GM21529 (cell line): ENCODE results near the gene RAD51B.
"Not testable (repeated sequence)": the region's sequence is repeated elsewhere in the genome, so short reads cannot be mapped to it uniquely, and the experiment has no call there.

Source experiments
- ATAC-seq: cut with Tn5 transposase; IDR thresholded peaks from one replicate; pipeline ENCODE4 v1.9.1; 2021; ENCODE audit not compliant: unreplicated experiment

The RAD51B gene

GRCh38 chr14:68109132-68109900 is 289.7 kb downstream of the RAD51B start:
- ATAC-seq, result no peak

GRCh38 chr14:68111097-68111852 is 291.7 kb downstream of the RAD51B start:
- no peak for ATAC-seq

DNA sequence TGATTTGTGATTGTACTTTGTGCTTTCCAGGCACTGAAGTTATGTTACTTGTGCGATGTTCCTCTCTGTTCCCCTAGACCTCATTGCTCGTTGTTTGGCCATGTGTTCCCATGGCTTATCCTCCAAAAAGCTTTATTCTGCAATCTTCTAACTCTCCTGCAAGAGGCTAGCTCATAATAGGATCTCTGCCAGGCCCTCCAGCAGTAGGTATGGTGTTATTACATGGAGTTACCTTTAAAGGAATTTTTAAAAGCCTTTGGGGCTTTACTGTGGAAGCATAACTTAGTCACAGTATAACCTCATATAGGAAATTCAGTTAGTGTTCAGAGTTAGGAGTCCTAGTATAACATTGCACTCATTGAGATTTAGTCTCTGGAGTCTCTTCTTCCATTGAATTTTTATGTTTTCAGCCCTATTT is 292.3 kb downstream of the RAD51B start:
- no peak for ATAC-seq

GRCh38 chr14:68112442-68112841 is 292.9 kb downstream of the RAD51B start:
- ATAC-seq, result no peak

GRCh38 chr14:68113343-68113930 is 293.9 kb downstream of the RAD51B start:
- ATAC-seq, result no peak

DNA sequence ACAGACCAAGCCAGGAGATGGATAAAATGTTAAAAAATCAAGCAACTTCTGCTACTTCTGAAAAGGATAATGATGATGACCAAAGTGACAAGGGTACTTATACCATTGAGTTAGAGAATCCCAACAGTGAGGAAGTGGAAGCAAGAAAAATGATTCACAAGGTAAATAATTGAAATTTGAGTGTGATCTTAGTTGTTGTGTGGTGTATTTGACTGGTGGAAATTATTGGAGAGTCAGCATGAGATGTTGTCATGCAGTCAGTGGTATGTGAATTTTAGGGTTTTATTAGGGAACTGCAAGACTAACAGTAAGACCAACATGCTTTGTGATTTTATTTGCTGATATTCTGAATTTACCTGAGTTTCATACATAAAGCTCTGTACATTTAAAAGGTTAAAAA is 296.4 kb downstream of the RAD51B start:
- not testable (repeated sequence) for ATAC-seq

- no peak for ATAC-seq
Measured at GRCh38 chr14:68122651-68123050, 303.1 kb downstream of the RAD51B start.

- ATAC-seq, result no peak
Measured at GRCh38 chr14:68124050-68124449, 304.5 kb downstream of the RAD51B start.

- no peak for ATAC-seq
Measured at GRCh38 chr14:68124979-68125731, 305.6 kb downstream of the RAD51B start.

GRCh38 chr14:68127166-68127565 is 307.6 kb downstream of the RAD51B start:
- no peak for ATAC-seq

- ATAC-seq, result no peak
Measured at GRCh38 chr14:68131907-68132306, 312.3 kb downstream of the RAD51B start.

GRCh38 chr14:68132563-68133121 is 313.1 kb downstream of the RAD51B start:
- ATAC-seq, result no peak

DNA sequence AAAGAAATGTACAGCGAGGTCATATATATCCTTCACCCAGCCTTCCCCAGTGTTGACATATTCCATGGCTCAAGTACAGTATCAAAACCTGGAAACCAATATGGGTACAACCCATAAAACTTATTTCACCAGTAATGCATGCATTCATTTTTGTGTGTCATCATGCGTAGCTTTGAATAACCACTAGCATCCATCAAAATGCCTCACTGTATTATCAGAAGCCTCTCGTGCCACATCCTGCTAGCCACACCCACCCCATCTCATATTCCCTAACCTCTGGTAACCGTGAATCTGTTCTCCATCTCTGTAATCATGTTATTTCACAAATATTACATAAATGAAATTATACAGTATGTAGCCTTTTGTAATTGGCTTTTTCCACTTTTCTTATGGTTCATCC is 314.3 kb downstream of the RAD51B start:
- ATAC-seq, result no peak

DNA sequence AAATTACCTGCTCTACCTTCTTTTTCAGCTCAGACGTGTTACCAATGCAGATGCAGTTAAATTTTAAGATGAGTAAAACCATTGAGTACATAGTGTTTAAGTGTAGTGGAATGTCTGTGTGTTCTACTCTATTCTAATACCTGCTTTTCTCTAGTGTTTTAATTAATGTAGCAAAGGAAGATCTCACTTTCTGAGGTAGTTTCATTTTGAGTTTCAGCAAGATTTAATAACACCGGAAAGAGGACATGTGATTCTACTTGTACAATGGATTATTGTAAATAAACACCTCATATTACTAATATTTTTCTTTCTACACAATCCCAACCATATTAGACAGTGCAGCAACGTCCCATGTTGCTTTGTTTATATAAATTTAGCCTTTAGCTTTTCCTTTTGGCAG is 315.4 kb downstream of the RAD51B start:
- no peak for ATAC-seq

DNA sequence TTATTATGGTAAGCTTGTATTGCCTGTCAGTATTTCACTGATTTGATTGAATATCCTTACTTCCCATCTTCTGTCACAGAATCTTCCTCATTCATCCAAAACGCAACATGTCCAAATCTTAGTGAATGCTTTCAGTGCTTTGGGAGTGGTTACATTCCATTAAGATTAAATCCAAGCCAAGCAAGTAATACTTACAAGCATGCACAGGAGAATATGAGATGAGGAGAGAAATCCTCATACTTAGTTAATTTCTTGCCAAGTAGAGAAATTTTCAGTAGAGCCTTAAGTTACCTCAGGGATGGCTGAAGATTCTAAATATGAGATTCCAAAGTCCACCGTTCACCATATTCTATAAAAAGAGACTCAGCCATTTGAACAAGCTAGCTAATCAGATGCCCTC is 316.0 kb downstream of the RAD51B start:
- no peak for ATAC-seq

GRCh38 chr14:68137704-68138619 is 318.4 kb downstream of the RAD51B start:
- ATAC-seq, result no peak

DNA sequence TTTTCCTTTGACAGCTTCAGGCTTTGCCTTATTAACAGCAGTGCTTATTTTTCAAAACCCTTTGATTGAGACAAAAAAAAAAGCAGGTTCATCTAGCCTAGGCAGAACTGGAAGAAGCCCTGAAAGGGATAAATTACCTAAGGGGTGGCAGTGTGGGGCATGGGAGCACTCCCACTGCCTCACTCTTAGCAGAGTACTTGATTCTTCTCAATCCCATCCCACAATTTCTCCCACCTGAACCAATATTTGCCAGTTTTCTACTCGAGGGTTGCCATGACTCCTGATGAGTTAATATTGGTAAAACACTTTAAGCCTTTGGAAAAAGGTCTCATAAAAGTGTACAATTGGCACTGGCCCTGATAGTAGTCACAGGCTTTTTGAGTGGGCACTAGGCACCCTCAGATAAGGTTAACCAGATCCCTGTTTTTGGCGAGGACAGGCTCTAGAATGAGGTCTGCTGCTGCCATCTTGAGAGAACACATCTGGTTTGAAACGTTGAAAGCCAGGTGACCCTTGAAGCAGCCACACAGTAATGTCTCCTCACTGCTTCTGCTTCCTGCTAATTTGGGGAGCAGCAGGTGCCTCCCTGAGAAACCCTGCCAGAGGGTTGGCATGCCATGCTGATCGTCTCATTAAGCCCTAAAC is 320.0 kb downstream of the RAD51B start:
- ATAC-seq, result no peak

- ATAC-seq, result no peak
Measured at GRCh38 chr14:68140076-68140741, 320.6 kb downstream of the RAD51B start.

DNA sequence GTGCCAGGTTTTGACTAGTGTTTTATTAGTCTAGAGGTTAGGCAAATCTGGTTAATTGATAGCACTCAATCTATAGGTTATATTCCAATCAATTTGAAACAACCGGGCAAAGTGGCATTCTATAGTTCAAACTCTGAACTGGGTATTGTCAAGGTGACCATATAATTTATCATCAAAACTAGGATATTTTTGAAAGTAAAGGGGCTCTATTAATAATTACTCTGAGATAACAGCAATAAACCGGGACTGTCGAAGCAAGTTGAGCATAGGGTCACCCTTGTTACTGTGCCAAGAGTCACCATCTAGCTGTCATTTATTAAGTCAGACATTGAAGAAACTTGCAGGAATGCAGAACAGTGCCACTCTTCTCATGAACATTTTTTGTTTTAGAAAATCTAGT is 321.2 kb downstream of the RAD51B start:
- no peak for ATAC-seq
